Measurements from ENCODE around the gene SPATA16.
"Not testable (repeated sequence)": the region's sequence is repeated elsewhere in the genome, so short reads cannot be mapped to it uniquely, and the experiment has no call there.

The SPATA16 gene

GRCh38 chr3:173003471-173003870 lies 137.6 kb downstream of the SPATA16 start:
- DNase-seq = no peak

- no peak for DNase-seq
These were observed 139.4 kb downstream of the SPATA16 start for GRCh38 chr3:173001622-173002021.

GRCh38 chr3:173000553-173000952 lies 140.5 kb downstream of the SPATA16 start:
- DNase-seq = no peak

- DNase-seq = no peak
These were observed 147.6 kb downstream of the SPATA16 start for GRCh38 chr3:172993412-172993811.

DNA sequence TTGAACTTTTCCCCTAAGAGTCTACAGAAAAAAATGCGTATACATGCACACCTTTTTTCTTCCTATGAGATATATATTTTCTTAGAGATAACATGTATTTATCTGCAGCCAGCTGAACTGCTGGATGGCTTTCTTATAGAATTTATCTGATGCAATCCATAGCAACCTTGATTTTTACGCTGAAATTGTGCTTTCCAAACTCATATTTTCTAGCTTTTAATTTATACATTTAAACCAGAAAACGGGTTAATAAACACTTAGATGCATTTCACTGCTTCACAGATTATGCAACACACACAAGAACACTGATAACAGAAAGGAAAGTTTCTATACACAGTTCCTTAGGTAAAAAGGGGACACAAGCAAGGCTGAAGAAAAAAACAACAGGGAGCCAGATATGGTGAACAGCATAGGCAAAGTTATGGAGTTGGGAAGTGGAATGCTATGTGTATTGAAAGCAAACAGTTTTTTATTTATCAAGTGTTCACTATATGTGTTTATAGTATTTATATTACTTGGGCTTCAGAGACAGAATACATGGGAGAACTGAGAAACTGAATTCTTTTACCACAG lies 149.5 kb downstream of the SPATA16 start:
- no peak for DNase-seq

DNA sequence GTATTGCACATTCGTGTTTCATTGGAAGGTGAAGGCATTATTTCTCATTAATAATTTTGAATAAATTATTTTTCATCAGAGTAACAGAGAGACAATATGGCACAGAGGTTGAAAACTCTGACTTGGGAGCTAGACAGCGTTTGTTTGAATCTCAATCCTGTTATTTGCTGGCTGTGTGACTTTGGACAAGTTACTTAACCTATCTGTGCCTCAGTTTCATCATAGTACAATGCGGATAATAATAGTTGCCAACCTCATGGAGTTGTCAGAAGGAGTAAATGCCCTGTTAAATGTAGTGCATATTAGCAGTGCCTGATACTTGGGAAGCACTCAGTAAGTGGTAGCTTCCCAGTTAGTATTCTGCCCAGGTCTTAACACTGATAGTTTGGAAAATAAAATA lies 151.7 kb downstream of the SPATA16 start:
- DNase-seq = no peak

DNA sequence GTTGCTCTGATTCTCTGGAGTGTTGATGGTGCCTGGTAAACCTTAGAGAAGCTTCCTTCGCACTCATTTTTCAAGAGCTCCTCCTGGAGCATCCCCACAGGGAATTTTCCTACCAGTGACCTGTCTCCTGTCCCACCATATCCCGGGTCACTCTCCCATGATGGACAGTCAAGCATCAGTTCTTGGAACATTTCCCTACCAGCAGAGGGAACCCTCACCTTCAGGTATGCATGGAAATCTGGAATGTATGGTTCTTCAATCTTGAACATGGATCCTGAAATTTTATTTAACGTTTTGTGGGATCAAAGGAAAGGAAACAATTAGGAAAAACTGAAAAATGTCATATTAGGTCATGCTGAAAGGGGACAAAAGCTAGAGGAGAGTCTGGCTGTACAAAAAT lies 153.8 kb downstream of the SPATA16 start:
- no peak for DNase-seq

DNA sequence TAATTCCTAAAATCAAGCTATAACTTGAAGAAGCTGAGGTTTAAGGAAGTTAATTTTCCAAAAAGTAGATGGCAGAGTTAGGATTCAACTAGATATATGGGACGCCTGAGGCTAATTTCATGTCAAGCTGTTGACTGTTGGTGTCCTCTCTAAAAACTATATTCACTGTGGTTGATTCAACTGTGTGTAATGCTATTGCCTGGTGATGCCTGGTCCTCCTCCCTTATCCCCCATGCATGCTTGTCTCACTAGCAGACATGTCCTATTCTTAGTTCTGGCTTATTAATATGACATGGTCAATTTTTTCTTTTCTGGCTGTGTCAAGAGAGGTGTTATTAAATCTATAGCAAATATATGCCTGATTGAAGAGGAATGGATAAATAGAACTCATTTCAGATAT lies 156.1 kb downstream of the SPATA16 start:
- DNase-seq = no peak

GRCh38 chr3:172982736-172983364 lies 158.2 kb downstream of the SPATA16 start:
- no peak for DNase-seq

DNA sequence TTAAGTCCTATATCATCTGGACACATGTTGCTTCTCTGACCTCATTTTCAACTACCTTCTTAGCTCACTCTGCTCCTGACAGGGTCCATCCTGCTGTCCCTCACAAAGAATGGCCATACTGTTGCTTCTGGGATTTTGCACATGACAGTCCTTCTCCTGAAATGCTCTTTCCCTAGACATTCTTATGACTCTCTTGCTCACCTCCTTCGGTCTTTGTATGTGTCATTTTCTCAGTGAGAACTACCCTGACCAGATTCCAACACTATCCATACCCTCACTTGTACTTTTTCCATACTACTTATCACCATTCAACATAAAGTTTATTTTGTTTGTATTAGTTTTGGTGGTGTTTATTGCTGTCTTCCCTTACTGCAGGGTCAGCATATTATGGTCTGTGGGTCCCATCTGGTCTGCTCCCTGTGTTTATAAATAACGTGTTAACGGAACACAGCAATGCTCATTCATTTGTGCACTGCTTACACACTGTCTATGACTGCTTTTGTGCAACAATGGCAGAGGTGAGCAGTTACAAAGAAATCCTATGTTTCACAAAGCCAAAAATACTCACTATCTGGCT lies 159.5 kb downstream of the SPATA16 start:
- no peak for DNase-seq

GRCh38 chr3:172980849-172981248 lies 160.2 kb downstream of the SPATA16 start:
- no peak for DNase-seq

DNA sequence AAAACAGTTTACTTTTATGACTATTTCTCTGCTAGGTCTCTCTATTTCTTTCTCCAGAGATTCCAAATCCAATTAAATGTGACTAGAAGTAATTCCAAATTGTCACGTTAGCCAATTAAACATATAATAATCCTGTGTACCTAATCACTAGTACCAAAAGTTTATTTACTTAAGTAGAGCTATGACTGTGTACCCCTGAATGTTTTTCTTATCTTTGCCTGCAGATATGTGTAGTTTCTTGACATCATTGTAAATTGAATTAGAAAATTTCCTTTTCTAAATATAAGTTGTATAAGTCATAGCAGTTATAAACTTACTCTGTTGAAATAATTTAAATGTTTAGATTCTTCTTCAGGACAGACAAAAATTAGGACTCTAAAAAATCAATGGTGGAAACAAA lies 163.3 kb downstream of the SPATA16 start:
- no peak for DNase-seq

GRCh38 chr3:172974969-172975368 lies 166.1 kb downstream of the SPATA16 start:
- DNase-seq = no peak

DNA sequence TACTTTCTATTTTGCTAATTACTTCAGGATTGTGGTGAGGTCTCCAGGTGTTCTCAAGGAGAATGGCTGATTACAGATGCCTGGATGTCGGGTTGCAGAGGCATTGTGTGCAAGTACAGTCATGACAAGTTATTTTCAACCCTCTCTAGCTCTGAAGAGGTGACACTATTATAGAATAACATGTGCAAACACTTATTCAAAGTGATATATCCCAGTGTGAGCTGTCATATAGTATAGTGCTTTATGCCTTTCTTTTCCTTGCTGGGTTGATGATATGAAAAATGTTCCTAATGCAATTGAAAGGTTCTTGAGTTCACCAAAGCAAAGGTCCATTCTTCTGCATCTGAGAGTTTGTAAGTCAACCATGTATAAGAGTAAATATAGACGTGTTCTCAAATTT lies 167.2 kb downstream of the SPATA16 start:
- DNase-seq = no peak

- no peak for DNase-seq
These were observed 168.3 kb downstream of the SPATA16 start for GRCh38 chr3:172972717-172973116.

DNA sequence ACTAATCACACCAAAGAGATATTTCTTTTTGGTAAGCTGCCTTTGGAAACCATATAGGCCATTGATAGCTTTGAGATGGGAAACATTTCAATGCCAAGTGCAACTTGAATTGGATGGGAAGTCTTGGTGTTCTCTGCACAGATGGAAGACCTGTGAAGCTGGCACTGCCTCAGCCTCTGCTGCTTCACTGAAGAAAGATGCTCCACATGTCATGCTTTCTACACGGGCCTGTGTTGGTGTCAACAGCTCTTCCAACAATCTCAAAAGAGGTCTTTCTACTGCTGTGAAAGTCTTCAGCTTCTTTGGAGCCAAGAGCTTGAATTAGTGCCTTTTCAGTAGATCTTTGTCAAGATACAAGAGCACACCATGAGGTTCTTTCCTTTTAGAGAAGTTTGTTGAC lies 169.0 kb downstream of the SPATA16 start:
- DNase-seq = no peak

GRCh38 chr3:172968646-172969045 lies 172.4 kb downstream of the SPATA16 start:
- DNase-seq = no peak

DNA sequence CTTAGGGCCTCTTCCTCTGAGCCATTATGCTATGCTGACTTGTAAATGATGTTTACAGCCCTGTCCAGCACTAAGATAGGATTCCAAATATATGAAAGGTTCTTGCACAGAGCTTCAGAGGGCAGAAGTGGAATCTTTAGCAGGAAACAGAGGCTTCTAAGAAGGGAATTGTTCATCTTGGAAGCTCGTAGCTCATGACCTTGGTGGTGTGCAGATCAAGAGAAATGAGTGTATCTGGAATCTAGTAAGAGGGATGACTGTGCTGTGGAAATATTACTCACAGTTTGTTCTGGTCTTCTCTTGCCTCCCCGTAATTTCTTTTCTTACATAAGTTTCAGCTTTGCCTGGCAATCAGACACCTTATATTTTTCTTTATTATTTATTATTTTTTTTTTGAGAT lies 175.8 kb downstream of the SPATA16 start:
- DNase-seq = no peak

- not testable (repeated sequence) for DNase-seq
These were observed 180.3 kb downstream of the SPATA16 start for GRCh38 chr3:172960626-172961182.

DNA sequence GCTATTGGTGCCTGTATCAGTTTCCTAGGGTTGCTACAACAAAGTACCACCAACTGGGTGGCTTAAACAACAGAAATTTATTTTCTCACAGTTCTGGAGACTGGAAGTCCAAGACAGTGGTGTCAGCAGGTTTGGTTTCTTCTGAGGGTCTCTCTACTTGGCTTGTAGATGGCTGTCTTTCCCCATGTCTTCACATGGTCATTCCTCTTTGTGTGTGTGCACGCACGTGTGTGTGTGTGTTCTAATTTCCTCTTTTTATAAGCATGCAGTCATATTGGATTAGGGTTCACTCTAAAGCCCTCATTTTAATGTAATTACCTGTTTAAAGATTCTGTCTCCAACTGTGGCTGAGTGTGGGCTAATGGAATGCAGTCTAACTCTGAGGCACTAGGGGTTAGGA lies 182.5 kb downstream of the SPATA16 start:
- DNase-seq = no peak

DNA sequence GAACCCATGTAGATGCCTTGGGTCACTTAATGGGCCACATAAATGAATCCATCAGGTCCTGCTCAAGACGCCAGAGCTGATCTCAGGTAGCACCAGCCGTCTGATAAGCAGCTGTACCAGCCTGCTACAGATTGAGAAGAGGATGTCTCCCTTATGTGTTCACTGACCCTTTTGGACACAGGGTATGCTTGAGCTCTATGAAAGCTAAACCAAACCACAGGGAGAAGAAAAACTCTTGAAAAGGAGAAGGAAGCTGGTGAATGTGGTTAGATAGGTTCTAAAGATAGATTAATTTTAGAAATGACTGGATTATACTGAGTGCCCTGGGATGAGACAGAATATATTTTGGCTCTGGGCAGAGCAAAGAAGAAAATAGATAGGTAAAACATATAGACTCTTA lies 187.5 kb downstream of the SPATA16 start:
- no peak for DNase-seq

- no peak for DNase-seq
These were observed 189.5 kb downstream of the SPATA16 start for GRCh38 chr3:172951511-172951910.

DNA sequence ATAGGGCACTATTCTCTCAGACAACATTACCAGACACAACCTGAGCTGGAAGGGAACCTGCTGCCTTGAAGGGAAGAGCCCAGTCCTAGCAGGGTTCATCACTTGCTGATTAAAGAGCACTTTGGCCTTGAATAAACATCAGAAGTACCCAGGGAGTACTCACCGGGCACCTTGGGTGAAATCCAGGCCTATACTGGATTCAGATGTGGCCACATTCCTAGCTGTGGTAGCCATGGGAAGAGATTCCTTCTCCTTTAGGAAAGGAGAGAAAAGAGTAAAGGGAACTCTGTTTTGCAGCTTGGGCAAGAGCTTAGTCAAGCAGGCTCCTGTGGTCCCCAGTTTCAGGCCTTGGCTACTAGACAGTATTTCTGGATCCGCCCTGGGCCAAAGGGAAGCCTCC lies 195.0 kb downstream of the SPATA16 start:
- DNase-seq = no peak

DNA sequence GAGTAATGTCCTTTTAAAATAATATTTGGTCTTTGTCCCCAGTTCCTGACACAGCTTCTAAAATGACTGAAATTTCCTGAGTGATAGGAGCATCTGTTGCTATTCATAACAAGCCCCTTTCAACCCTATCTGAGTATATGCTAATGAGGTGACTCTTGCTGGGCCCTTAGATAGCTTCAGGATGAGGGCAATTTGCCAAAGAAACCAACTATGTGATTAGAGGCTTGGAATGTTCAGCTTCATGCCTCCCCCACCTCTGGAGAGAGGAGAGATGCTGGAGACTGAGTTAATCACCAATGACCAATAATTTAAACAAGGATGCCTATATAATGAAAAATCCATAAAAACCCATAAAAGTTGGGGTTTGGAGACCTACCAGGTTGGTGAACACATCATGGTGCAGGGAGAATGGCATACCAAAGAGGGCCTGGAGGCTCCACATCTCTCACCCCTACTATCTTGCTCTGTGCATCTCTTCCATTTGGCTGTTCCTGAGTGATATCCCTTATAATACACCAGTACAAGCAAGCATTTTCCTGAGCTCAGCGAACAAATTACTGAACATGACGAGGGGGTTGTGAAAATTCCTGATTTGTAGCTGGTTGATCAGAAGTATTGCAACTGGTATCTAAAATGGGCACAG lies 201.3 kb downstream of the SPATA16 start:
- no peak for DNase-seq
